HG03064 (cell line): ENCODE measurements around the gene HSP90B1.

Experiments
- ATAC-seq: cut with Tn5 transposase; IDR thresholded peaks from one replicate; pipeline ENCODE4 v1.9.1; 2021; ENCODE audit warnings: low read depth; ENCODE audit not compliant: unreplicated experiment

The HSP90B1 gene

GRCh38 chr12:103930034-103930786 lies at the start of gene HSP90B1:
HSP90B1 (plus strand) TSS chr12:103930410; CDS start chr12:103930516, 106 bp downstream.
- ATAC-seq = peak; percentile 58

GRCh38 chr12:103881261-103881660 lies 48.9 kb upstream of the HSP90B1 start:
- no peak for ATAC-seq

DNA sequence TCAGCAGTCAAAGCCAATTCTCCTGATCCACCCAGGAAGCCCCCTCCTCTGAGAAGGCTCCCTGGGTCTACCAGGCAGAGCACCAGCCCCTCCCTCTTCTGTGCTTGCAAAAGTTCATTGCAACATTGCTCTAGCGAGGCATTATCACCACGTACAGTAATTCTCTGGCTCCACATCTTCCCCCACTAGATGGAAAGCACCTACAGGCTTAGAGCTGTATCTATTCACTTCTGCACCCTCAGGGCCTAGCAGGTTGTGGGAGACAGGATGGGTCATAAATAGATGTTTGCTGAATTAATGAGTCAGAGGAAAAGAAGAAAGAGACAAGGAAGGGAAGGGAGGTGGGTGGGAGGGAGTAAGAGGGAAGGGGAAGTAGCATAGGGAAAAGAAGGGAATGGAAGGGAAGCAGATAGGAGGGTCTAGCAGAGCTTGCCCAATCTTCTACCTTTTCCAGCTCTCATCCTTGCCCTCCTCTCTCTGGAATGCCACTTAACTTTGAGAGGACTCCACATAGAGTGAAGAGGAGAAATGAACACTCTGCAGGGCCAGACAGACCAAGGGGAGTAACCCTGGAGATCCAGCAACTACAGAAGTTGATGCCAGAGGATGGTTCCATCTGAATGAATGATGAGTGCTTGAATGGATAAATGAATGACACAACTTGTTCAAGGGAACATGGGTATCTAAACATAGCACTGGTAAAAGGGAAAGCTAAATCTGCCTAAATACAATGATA lies 47.2 kb upstream of the HSP90B1 start:
- no peak for ATAC-seq

GRCh38 chr12:103883908-103884307 lies 46.3 kb upstream of the HSP90B1 start:
- ATAC-seq = no peak

DNA sequence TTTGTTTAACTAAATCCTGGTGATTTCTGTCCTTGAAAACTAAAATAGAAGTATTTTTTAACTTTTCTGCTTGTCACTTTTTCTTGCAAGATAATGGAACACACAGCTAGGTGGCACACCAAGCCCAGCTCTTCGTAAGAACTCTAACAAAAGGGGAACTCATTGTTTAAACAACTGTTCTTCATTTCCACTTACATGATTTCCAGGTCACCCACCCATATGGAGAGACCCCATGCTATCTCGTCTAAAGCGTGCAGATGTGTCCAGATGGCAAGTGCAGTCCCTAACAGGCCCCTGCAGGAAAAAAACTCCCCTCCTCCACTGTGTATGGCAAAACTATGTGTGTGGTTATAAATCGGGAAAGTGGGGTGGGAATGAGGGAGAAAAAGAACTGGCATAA lies 45.9 kb upstream of the HSP90B1 start:
- no peak for ATAC-seq

GRCh38 chr12:103886195-103886797 lies 43.9 kb upstream of the HSP90B1 start:
- no peak for ATAC-seq

DNA sequence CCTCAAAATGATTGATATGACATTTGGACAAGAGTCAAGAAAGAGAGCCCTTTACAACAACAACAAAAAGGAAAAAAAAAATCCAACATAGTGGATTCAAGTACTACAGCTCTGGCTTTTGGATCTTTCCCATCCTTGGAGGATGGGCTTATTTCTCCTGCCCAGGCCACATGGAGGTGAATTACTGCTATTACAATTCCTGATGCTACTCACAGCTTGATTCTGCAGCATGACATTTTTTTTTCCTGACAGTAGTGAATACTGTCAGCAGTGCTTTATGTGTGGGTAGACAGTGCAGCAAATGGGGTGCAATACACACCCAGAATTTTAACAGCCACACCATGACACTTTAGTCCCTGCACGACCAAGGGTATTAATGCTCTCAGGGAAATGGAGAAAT lies 42.5 kb upstream of the HSP90B1 start:
- no peak for ATAC-seq

DNA sequence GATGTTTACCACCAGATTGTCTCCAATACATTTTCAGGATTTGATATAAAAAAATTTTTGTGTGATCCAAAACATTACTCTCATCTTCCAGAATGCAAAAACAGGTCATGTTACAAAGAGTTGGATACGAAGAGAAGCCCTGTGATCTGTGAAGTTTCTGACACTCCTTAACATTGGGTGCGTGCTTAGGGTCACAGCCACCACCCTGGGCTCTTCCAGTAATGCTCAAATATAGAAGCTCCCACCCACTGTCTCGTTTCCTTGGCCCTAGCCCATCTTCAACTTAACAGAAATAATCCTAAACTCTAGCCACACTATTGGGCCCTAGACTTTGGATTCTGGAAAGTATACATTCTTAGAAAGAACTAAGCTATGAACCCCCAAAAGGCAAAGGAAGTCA lies 32.9 kb upstream of the HSP90B1 start:
- ATAC-seq = no peak

DNA sequence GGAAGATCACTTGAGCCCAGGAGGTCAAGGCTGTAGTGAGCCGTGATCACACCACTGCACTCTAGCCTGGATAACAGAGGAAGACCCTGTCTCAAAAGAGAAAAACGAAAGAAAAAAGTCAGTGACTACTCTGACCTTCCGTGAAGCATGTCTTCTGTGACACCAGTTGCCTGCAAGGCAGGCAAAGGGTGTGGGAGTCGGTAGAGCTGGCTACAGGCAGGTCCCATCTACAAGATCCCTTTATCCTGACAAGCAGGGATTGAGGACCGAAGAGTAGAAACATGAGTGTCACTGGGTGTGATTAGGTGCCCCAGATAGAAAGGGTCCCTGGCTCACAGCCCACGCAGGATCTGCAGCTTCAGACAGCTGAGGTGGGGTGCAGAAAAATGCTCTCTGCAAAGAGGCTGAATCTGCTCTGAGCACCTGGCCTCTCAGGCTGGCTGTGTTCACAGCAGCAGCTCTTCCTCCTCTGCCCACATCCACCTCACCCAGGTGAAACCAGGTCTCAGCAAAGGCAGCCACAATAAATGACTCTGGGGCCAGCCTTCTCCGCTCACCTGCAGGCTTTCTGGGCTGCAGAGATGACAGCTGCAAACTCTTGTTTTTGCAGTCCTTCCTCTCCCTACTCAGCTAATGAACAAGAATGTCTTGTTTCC lies 28.6 kb upstream of the HSP90B1 start:
- ATAC-seq = no peak

DNA sequence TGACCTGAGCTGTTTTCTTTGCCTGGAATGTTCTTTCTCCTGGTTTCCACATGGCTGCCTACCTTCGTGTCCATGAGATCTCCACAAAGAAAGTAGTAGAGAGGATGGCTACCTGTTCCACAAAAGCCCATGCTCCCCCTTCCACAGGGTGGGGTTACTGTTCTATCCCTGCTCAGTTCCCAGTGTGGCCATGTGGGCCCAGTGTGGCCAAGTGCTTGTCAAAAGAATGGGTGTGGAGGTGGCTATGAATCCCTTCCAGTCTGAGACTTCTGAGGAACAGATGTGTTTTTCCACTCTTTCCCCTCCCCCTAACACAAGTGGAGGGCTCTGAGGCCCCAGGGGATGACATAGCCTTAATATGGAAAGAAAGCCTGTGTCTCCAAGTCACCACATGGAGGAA lies 26.2 kb upstream of the HSP90B1 start:
- no peak for ATAC-seq

DNA sequence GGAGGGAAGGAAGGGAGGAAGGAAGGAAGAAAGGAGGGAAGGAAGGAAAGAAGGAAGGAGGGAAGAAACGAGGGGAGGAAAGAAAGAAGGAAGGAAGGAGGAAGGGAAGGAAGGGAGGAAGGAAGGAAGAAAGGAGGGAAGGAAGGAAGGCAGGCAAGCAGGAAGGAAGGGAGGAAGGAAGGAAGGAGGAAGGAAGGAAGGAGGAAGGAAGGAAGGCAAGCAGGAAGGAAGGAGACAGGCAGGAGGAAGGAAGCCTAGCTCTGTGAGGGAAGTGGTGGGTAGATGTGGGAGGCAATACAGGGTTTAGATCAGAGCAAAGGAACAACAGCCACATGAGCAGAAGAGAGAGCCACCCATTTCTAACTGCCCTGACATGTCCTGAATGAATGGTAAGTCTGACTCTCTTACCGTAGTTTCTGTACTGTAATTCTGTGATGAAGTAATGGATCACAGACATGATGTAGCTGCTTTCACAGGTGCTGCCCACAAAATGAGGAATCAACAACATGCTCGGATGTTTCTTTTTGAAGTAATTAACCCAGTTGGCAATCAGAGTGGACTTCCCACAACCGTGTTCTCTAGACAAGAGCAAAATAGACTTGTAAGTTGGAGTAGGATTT lies 24.4 kb upstream of the HSP90B1 start:
- ATAC-seq = no peak

GRCh38 chr12:103908246-103908541 lies 22.0 kb upstream of the HSP90B1 start:
- ATAC-seq = no peak

DNA sequence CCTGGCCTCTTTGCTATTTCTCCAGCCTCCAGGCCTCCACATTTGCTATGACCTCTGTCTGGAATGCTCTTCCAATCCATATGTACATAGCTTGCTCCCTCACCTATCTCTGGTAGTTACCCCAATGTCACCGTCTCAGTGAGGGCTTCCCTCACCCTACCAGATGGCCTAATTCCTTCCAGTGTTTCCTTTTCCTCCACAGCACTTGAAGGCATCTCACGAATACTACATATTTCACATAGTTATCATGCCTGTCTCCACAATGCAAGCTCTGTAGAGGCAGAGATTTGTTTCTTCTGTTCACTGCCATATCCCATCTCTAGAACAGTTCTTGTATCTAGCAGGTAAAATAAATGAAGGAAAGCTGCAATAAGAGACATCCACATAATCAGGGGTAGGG lies 21.3 kb upstream of the HSP90B1 start:
- no peak for ATAC-seq

- ATAC-seq = no peak
Observed at GRCh38 chr12:103909811-103910210, 20.4 kb upstream of the HSP90B1 start.

DNA sequence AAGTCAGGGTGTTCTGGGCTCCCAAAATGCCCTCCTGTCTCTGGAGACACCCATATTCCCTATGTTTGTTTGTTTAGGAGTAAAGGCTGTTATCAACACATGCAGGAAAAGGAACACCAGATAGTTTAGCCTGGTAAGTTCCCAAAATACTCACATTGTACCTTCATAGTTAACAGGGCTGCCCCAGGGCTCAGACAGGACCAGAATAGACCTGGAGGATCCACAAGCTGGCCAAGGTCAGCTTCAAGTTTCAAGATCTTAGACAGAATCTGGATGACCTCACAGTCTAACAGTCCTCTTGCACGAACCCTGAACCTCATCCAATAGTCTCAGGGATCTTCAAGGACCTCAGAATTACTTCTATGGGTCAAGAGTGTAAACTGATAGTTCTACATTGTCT lies 18.1 kb upstream of the HSP90B1 start:
- no peak for ATAC-seq

DNA sequence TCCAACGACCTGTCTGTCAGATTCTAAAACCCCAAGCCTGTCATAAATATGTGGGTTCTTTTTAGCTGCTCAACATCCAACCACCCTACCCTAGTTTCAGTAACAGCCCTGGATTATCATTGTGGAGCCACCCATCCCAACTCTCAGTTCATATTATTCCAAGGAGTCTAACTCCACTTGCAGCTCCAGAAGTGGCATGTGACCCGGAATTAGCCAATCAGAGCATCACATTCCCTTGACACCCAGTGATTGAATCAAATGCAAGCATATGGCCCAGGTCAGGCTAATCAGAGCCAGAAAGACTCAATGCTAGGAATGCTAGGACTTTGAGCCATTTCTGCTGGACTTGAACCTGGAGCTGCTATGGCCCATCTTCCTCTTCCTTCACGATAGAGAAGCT lies 17.1 kb upstream of the HSP90B1 start:
- ATAC-seq = no peak

GRCh38 chr12:103915306-103915705 lies 14.9 kb upstream of the HSP90B1 start:
- ATAC-seq = no peak

DNA sequence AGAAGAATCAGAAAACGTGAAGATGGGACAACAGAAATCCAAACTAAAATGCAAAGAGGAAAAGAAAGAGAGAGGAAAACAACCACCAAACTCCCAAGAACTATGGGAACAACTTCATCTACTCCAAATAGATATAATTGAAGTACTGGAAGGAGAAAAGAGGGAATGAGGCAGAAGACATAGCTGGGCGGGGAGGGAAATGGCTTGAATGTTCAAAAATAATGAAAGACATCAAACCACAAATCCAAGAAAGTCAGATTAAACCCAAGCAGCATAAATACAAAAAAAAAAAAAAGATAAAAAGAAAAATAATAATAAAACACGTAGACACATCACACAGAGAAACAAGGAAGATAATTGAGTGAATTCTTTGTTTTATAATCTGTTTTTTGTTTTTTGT lies 12.3 kb upstream of the HSP90B1 start:
- ATAC-seq = no peak

DNA sequence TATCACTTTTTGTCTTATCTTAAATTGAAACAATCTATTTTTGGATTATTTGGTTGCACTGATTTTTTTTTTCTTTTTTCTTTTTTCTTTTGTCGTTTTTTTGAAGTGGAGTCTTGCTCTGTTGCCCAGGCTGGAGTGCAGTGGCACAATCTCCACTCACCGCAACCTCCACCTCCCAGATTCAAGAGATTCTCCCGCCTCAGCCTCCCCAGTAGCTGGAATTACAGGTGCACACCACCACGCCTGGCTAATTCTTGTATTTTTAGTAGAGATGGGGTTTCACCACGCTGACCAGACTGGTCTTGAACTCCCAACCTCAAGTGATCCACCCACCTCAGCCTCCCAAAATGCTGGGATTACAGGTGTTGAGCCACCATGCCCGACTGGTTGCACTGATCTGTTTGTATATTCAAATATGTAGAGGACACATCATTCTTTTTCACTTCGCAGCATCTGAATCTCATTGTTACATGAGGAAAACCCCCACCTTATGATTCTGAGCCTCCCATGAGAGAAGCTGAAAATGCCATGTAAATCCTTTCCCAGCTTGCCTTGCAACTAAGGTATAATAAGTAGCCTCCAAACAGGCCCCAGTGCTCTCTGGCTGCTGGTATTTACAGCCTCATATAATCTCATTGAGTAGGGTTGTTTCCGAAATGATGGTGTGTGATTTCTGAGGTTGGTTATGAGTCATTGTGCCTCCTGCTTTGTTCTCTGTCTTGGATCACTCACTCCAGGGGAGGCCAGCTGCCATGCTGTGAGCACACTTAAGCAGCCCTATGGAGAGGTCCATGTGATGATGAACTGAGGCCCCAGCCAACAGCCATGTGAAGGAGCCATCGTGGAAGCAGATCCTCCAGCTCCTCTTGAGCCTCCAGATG lies 5.2 kb upstream of the HSP90B1 start:
- ATAC-seq = peak; percentile 40

DNA sequence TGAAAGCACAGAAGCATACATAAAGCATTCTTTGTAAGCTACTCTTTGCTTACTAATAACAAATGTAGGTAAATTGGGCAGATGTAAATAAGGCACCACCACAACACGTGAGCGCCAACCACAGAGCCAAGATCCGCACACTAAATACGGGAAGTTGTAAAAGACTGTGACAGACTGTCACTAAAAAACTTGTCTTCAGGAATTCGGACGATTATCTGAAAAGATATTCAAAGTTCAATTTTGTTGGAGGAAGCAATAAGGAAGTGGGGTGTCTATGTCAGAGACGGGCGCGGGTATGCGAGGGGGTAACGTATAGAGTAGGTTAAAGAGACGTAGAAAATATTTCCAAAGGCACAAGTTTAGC lies 1.5 kb upstream of the HSP90B1 start:
- peak; percentile 18 for ATAC-seq
